ENCODE results near the gene SLC39A11.

SLC39A11 gene

GRCh38 chr17:73050797-73051196, 41.7 kb downstream of the SLC39A11 start:
- DNase-seq (ENCODE audit: low read depth, low spot score): no peak
- TF ChIP-seq, protein P1, sequence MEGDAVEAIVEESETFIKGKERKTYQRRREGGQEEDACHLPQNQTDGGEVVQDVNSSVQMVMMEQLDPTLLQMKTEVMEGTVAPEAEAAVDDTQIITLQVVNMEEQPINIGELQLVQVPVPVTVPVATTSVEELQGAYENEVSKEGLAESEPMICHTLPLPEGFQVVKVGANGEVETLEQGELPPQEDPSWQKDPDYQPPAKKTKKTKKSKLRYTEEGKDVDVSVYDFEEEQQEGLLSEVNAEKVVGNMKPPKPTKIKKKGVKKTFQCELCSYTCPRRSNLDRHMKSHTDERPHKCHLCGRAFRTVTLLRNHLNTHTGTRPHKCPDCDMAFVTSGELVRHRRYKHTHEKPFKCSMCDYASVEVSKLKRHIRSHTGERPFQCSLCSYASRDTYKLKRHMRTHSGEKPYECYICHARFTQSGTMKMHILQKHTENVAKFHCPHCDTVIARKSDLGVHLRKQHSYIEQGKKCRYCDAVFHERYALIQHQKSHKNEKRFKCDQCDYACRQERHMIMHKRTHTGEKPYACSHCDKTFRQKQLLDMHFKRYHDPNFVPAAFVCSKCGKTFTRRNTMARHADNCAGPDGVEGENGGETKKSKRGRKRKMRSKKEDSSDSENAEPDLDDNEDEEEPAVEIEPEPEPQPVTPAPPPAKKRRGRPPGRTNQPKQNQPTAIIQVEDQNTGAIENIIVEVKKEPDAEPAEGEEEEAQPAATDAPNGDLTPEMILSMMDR (IDR thresholded peaks at IDR 0.05; ENCODE audit: low read depth, low read length): no peak
- no peak overlapping the region for H3K4me3 ChIP-seq (ENCODE audit: low read depth, low read length)
- in situ Hi-C loops (cut with HindIII; ENCODE audit: low sequenced_read_pairs): no loop called here

DNA sequence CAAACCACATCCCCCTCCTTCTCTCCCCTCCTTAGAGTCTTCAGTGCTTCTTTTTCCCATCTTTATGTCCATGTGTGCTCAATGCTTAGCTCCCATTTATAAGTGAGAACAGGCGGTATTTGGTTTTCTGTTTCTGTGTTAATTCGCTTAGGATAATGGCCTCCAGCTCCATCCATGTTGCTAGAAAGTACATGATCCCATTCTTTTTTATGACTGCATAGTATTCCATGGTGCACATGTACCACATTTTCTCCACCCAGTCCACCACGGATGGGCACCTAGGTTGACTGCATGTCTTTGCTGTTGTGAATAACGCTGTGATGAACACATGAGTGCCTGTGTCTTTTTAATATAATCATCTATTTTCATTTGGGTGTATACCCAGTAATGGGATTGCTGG, 44.3 kb downstream of the SLC39A11 start:
- in situ Hi-C loops (cut with HindIII; ENCODE audit: low sequenced_read_pairs): no loop called here

GRCh38 chr17:73045724-73046123, 46.8 kb downstream of the SLC39A11 start:
- H3K4me3 ChIP-seq (ENCODE audit: low read depth, low read length): no peak overlapping the region
- in situ Hi-C loops (cut with HindIII; ENCODE audit: low sequenced_read_pairs): no loop called here
- no peak for DNase-seq (ENCODE audit: low read depth, low spot score)
- TF ChIP-seq, protein P1 (IDR thresholded peaks at IDR 0.05; ENCODE audit: low read depth, low read length): no peak

More for the DNA sequence above, 44.3 kb downstream of the SLC39A11 start:
- no peak for DNase-seq (ENCODE audit: low read depth, low spot score)
- TF ChIP-seq, protein P1 (IDR thresholded peaks at IDR 0.05; ENCODE audit: low read depth, low read length): no peak
- H3K4me3 ChIP-seq (ENCODE audit: low read depth, low read length): no peak overlapping the region

- in situ Hi-C loops (cut with HindIII; ENCODE audit: low sequenced_read_pairs): no loop called here
- TF ChIP-seq, protein P1 (IDR thresholded peaks at IDR 0.05; ENCODE audit: low read depth, low read length): no peak
- DNase-seq (ENCODE audit: low read depth, low spot score): peak; percentile 72
- H3K4me3 ChIP-seq (ENCODE audit: low read depth, low read length): no peak overlapping the region
Measured at GRCh38 chr17:73043686-73044581, 48.6 kb downstream of the SLC39A11 start.

- TF ChIP-seq, protein P1 (IDR thresholded peaks at IDR 0.05; ENCODE audit: low read depth, low read length): no peak
- no peak overlapping the region for H3K4me3 ChIP-seq (ENCODE audit: low read depth, low read length)
- in situ Hi-C loops (cut with HindIII; ENCODE audit: low sequenced_read_pairs): no loop called here
- DNase-seq (ENCODE audit: low read depth, low spot score): peak; percentile 68
Measured at GRCh38 chr17:73042809-73043685, 49.4 kb downstream of the SLC39A11 start.

- no peak for DNase-seq (ENCODE audit: low read depth, low spot score)
- in situ Hi-C loops (cut with HindIII; ENCODE audit: low sequenced_read_pairs): no loop called here
- TF ChIP-seq, protein P1 (IDR thresholded peaks at IDR 0.05; ENCODE audit: low read depth, low read length): no peak
Measured at GRCh38 chr17:73042225-73042624, 50.3 kb downstream of the SLC39A11 start.

More at GRCh38 chr17:73042225-73042624, 50.3 kb downstream of the SLC39A11 start:
- no peak overlapping the region for H3K4me3 ChIP-seq (ENCODE audit: low read depth, low read length)

Measured in astrocyte of the spinal cord (primary cell).